RWPE1 (cell line): ENCODE data around the gene EIF3A.

Source experiments
- CTCF ChIA-PET: fragments of 350-600 bp; sonication (Branson Sonifier 250); formaldehyde crosslinking; extraction: SDS; loops from one replicate; lab custom pipeline; 2021; lab: Yijun Ruan, JAX
- POLR2A ChIA-PET: fragments of 400-600 bp; formaldehyde crosslinking; extraction: SDS; loops from one replicate; lab custom pipeline; 2020; ENCODE audit warnings: antibody characterized with exemption; ENCODE audit not compliant: low non-redundant PET; lab: Yijun Ruan, JAX
- DNase-seq: peaks from one replicate; pipeline ENCODE4 v3.0.0; 2012; ENCODE audit warnings: low spot score
- H3K27ac ChIP-seq: fragments of 450-650 bp; 2 replicates; pipeline ENCODE4 v1.5.1; 2017
- TF ChIP-seq, protein P1 (sequence below): fragments of 450-650 bp; conservative IDR thresholded peaks from 2 replicates; pipeline ENCODE4 v1.5.1; 2017; ENCODE audit warnings: low read depth, mild to moderate bottlenecking

The EIF3A gene

DNA sequence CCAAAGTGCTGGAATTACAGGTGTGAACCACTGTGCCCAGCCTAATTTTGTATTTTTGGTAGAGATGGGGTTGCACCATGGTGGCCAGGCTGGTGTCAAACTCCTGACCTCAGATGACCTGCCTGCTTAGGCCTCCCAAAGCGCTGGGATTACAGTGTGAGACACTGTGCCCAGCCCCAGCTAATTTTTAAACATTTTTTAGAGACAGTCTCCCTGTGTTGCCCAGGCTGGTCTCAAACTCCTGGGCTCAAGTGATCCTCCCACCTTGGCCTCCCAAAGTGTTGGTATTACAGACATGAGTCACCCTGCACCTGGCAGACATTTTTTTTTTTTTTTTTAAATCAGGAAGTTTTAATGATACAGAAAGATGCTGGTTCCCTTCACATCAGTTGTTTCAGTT is 38.8 kb upstream of the EIF3A start:
- no peak for DNase-seq
- POLR2A ChIA-PET: no interaction called here
- TF ChIP-seq, protein P1, sequence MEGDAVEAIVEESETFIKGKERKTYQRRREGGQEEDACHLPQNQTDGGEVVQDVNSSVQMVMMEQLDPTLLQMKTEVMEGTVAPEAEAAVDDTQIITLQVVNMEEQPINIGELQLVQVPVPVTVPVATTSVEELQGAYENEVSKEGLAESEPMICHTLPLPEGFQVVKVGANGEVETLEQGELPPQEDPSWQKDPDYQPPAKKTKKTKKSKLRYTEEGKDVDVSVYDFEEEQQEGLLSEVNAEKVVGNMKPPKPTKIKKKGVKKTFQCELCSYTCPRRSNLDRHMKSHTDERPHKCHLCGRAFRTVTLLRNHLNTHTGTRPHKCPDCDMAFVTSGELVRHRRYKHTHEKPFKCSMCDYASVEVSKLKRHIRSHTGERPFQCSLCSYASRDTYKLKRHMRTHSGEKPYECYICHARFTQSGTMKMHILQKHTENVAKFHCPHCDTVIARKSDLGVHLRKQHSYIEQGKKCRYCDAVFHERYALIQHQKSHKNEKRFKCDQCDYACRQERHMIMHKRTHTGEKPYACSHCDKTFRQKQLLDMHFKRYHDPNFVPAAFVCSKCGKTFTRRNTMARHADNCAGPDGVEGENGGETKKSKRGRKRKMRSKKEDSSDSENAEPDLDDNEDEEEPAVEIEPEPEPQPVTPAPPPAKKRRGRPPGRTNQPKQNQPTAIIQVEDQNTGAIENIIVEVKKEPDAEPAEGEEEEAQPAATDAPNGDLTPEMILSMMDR: no peak
- CTCF ChIA-PET: interaction anchor here (0.5 to 0.7 kb wide), 2 partner anchors 422 to 1788 kb away, joined by 3 to 5 read pairs; no protein-coding TSS in a partner anchor
- H3K27ac ChIP-seq: no peak overlapping the region

DNA sequence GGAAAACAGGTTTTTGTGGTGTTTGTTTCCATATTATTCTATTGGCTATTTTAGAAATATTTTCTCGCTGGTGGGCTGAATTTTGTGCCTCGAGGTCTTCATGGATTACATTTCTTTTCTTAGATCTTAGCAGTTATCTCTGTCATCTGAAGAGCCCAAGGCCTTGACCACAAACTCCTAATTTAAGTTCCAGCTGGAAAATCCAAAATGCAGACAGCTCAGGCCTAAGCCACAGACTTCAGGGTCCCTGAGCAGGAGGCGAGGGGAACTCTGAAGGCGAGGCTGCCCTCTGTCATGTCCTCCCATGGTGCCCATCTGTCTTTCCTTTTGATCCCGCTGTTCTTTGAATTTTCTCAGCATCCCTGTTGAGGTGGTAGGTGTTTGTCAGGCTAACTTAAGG is 37.6 kb upstream of the EIF3A start:
- no peak overlapping the region for H3K27ac ChIP-seq
- ChIA-PET CTCF (interaction anchor here (0.6 kb wide), 1 partner anchor 379 kb away, joined by 3 read pairs; no protein-coding TSS in a partner anchor), POLR2A (interaction anchor here (0.6 kb wide), 2 partner anchors 13 to 37 kb away, joined by 6 to 9 read pairs; no protein-coding TSS in a partner anchor)
- TF ChIP-seq, protein P1: no peak
- no peak for DNase-seq

DNA sequence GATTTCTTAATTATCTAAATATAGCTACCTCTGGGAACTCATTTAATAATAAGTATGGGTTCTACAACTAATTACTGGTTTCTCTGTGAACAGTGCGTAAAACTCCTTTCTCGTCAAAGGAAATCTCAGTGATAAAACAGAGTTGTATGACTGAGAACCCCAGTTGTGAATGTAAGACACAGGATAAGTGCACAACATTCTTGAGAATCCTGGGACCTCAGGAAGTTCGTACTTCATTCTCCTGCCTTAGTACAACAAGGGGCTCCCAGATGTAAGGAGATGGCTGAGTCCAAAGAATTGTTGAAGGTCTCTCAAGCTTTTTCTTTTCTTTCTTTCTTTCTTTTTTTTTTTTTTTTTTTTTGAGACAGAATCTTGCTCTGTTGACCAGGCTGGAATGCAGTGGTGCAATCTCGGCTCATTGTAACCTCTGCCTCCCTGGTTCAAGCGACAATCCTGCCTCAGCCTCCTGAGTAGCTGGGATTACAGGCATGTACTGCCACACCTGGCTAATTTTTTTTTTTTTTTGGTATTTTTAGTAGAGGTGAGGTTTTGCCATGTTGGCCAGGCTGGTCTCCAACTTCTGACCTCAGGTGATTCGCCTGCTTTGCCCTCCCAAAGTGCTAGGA is 35.8 kb upstream of the EIF3A start:
- TF ChIP-seq, protein P1: no peak
- no peak for DNase-seq
- ChIA-PET POLR2A (no interaction called here), CTCF (interaction anchor here (0.6 kb wide), 2 partner anchors 67 to 86 kb away, joined by 4 read pairs; no protein-coding TSS in a partner anchor)
- no peak overlapping the region for H3K27ac ChIP-seq

DNA sequence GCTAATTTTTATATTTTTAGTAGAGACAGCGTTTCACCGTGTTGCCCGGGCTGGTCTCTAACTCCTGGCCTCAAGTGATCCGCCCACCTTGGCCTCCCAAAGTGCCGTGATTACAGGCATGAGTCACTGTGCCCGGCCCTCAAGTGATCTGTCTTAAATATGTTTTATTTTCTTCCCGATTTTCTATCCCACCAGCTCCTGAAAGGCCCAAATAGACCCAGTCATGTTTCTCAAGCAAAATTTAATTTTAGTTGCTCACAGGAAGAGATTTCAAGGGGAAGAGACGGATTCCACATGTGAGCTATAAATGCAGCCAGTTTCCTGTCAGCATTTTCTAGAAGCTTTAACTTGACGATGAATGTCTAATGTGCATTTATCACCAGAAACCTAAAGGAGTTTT is 35.3 kb upstream of the EIF3A start:
- ChIA-PET CTCF (interaction anchor here (0.6 kb wide), 2 partner anchors 68 to 86 kb away, joined by 4 read pairs; no protein-coding TSS in a partner anchor), POLR2A (no interaction called here)
- DNase-seq: no peak
- no peak overlapping the region for H3K27ac ChIP-seq
- TF ChIP-seq, protein P1: no peak

DNA sequence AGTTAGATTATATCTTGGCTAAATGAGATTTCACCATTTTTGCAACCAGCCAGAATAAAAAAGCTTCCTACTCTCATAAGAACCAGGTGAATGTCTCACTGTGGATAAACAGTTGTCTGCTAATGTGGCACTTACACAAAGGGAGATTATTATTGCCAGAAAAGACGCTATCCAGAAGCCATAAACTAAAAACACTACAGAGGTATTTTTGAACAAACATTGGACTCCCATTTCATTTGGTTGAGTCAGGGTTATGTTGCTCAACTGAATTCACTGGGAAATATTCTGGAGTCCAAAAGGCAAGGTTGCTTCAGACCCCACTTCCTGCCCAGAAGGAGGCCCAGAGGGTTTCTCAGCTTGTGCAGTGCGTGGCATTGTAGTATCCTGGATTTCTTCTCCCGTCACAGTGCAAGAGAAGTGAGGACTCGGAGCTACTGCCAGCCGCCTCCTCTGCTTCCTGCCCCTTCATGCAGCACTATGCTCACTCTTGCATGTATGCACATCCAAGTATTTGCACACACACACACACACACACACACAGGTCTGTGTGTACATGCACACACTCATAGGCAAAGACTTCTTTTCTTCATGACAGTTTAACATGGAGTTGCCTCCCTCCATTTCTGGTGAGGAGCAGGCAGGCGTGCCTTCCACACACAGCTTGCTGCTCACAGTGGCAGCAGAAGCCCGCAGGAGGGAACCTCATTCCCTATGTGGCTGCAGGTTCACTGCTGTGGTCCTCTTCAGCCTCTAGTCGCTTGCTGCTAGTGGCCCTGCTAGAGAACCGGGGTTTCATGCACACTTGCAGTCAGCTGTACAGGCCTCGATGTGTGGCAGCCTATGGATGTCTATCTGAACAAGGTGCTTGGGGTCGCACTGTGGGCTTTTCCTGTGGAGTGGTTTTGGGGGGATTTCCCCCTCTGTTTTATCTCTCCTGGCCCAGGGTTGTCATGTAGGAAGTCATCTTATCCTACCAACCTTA is 33.4 kb upstream of the EIF3A start:
- CTCF ChIA-PET: no interaction called here

More for the DNA sequence above, 33.4 kb upstream of the EIF3A start:
- peak overlapping the region; percentile 56 for H3K27ac ChIP-seq
- POLR2A ChIA-PET: interaction anchor here (0.6 kb wide), 1 partner anchor 16 kb away, joined by 4 read pairs; no protein-coding TSS in a partner anchor
- peak; percentile 44 for DNase-seq
- TF ChIP-seq, protein P1: no peak
